ENCODE results near the gene ZNF267.

The ZNF267 gene

DNA sequence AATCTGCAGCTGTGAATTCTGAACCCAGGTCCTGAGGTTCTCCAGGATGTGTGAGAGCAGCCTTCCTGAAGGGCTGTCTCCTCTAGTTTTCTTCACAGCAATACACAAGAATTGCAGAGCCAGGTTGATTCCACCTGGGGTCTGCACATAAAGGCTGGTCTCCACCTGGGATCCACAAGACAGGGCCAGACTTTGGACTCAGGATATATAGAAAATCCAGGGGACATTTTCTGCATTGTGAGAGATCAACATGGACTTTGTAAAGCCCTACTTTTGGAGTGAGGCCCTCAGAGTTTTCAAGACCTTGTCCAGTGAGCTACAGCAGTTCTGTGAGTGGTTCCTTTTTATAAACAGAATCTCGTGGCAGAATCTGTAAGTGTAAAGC lies 6.3 kb downstream of the ZNF267 start:
- Histone ChIP-seq H4K20me1 (ENCODE audit: control insufficient read depth, insufficient read depth, low read depth, low read length) (0 out of 2 replicates have a peak, but pooled peaks cover 4% of the 10 kb centered on the region), H3K27ac (ENCODE audit: low read depth, low read length) (no peak overlapping the region), H3K79me2 (ENCODE audit: control insufficient read depth, low read length) (peaks cover 99% of the 10 kb centered on the region), H3K36me3 (ENCODE audit: control insufficient read depth, low read length) (peaks cover 95% of the 10 kb centered on the region), H3K9me3 (ENCODE audit: control insufficient read depth, insufficient read depth, low read length) (peaks cover 42% of the 10 kb centered on the region; the same call in 1 of the 2 replicates), H3K4me1 (ENCODE audit: control insufficient read depth, low read length) (peaks cover 22% of the 10 kb centered on the region), H3K4me3 (ENCODE audit: low read length) (no peak overlapping the region), H3F3A (ENCODE audit: control insufficient read depth, insufficient read depth) (no peaks in the 10 kb centered on the region), H3K4me2 (ENCODE audit: low read length) (no peak overlapping the region), H3K27me3 (ENCODE audit: control insufficient read depth, low read length) (no peaks in the 10 kb centered on the region), H3K9me2 (replicated peaks; ENCODE audit: control insufficient read depth, low read length) (no peaks in the 10 kb centered on the region)
- TF ChIP-seq, protein P1, sequence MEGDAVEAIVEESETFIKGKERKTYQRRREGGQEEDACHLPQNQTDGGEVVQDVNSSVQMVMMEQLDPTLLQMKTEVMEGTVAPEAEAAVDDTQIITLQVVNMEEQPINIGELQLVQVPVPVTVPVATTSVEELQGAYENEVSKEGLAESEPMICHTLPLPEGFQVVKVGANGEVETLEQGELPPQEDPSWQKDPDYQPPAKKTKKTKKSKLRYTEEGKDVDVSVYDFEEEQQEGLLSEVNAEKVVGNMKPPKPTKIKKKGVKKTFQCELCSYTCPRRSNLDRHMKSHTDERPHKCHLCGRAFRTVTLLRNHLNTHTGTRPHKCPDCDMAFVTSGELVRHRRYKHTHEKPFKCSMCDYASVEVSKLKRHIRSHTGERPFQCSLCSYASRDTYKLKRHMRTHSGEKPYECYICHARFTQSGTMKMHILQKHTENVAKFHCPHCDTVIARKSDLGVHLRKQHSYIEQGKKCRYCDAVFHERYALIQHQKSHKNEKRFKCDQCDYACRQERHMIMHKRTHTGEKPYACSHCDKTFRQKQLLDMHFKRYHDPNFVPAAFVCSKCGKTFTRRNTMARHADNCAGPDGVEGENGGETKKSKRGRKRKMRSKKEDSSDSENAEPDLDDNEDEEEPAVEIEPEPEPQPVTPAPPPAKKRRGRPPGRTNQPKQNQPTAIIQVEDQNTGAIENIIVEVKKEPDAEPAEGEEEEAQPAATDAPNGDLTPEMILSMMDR (IDR thresholded peaks at IDR 0.05; ENCODE audit: low read depth, low read length, poor library complexity, severe bottlenecking): no peak
- TF ChIP-seq EZH2phosphoT487 (IDR thresholded peaks at IDR 0.05; ENCODE audit: borderline replicate concordance, low read length): no peak

GRCh38 chr16:31880322-31880979 lies 6.8 kb downstream of the ZNF267 start:
- Histone ChIP-seq H4K20me1 (ENCODE audit: control insufficient read depth, insufficient read depth, low read depth, low read length) (no peaks in the 10 kb centered on the region), H3F3A (ENCODE audit: control insufficient read depth, insufficient read depth) (no peaks in the 10 kb centered on the region), H3K4me2 (ENCODE audit: low read length) (no peak overlapping the region), H3K27me3 (ENCODE audit: control insufficient read depth, low read length) (no peaks in the 10 kb centered on the region), H3K36me3 (ENCODE audit: control insufficient read depth, low read length) (peaks cover 95% of the 10 kb centered on the region), H3K79me2 (ENCODE audit: control insufficient read depth, low read length) (peaks cover 99% of the 10 kb centered on the region), H3K9me3 (ENCODE audit: control insufficient read depth, insufficient read depth, low read length) (peaks cover 40% of the 10 kb centered on the region; the same call in 1 of the 2 replicates), H3K4me1 (ENCODE audit: control insufficient read depth, low read length) (peaks cover 17% of the 10 kb centered on the region), H3K9me2 (replicated peaks; ENCODE audit: control insufficient read depth, low read length) (no peaks in the 10 kb centered on the region), H3K27ac (ENCODE audit: low read depth, low read length) (no peak overlapping the region), H3K4me3 (ENCODE audit: low read length) (no peak overlapping the region)
- TF ChIP-seq EZH2phosphoT487 (IDR thresholded peaks at IDR 0.05; ENCODE audit: borderline replicate concordance, low read length): no peak
- TF ChIP-seq, protein P1 (IDR thresholded peaks at IDR 0.05; ENCODE audit: low read depth, low read length, poor library complexity, severe bottlenecking): no peak

DNA sequence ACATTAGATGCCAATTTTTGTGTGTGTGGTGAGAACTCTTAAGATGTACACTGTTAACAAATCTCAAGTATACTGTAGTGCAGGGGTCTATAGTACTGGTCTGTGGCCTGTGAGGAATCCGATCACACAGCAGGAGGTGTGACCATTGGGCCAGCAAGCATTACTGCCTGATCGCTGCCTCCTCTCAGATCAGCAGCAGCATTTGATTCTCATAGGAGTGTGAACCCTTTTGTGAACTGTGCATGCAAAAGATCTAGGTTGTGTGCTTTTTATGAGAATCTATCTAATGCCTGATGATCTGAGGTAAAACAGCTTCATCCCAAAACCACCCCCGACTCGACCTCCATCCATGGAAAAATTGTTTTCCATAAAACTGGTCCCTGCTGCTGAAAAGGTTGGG lies 12.6 kb downstream of the ZNF267 start:
- H3K27ac ChIP-seq (ENCODE audit: low read depth, low read length): no peak overlapping the region
- H3K9me2 ChIP-seq (replicated peaks; ENCODE audit: control insufficient read depth, low read length): no peaks in the 10 kb centered on the region
- peaks cover 96% of the 10 kb centered on the region for H3K36me3 ChIP-seq (ENCODE audit: control insufficient read depth, low read length)
- no peak overlapping the region for H3K4me3 ChIP-seq (ENCODE audit: low read length)
- no peaks in the 10 kb centered on the region for H3K27me3 ChIP-seq (ENCODE audit: control insufficient read depth, low read length)
- H3F3A ChIP-seq (ENCODE audit: control insufficient read depth, insufficient read depth): peaks cover 2% of the 10 kb centered on the region; the same call in 1 of the 2 replicates
- no peak overlapping the region for H3K4me2 ChIP-seq (ENCODE audit: low read length)
- peaks cover 92% of the 10 kb centered on the region for H3K79me2 ChIP-seq (ENCODE audit: control insufficient read depth, low read length)
- H3K9me3 ChIP-seq (ENCODE audit: control insufficient read depth, insufficient read depth, low read length): peaks cover 28% of the 10 kb centered on the region
- no peak for TF ChIP-seq EZH2phosphoT487 (IDR thresholded peaks at IDR 0.05; ENCODE audit: borderline replicate concordance, low read length)
- TF ChIP-seq, protein P1 (IDR thresholded peaks at IDR 0.05; ENCODE audit: low read depth, low read length, poor library complexity, severe bottlenecking): no peak
- no peaks in the 10 kb centered on the region for H4K20me1 ChIP-seq (ENCODE audit: control insufficient read depth, insufficient read depth, low read depth, low read length)
- H3K4me1 ChIP-seq (ENCODE audit: control insufficient read depth, low read length): no peaks in the 10 kb centered on the region
